OCI-LY3 (cell line): ENCODE results near the gene NOTCH3.

Experiments
- CTCF ChIP-seq: fragments of 200-600, 300-600 bp; sonication (generic); IDR thresholded peaks from 2 replicates; pipeline ENCODE4 v1.5.1; 2014; ENCODE audit warnings: antibody characterized with exemption, low read length, low read depth
- EZH2phosphoT487 ChIP-seq: fragments of 200-600 bp; shearing (Covaris generic); IDR thresholded peaks from 2 replicates; pipeline ENCODE4 v1.6.1; 2018; ENCODE audit warnings: antibody characterized with exemption, mixed run types, low read depth

DNA sequence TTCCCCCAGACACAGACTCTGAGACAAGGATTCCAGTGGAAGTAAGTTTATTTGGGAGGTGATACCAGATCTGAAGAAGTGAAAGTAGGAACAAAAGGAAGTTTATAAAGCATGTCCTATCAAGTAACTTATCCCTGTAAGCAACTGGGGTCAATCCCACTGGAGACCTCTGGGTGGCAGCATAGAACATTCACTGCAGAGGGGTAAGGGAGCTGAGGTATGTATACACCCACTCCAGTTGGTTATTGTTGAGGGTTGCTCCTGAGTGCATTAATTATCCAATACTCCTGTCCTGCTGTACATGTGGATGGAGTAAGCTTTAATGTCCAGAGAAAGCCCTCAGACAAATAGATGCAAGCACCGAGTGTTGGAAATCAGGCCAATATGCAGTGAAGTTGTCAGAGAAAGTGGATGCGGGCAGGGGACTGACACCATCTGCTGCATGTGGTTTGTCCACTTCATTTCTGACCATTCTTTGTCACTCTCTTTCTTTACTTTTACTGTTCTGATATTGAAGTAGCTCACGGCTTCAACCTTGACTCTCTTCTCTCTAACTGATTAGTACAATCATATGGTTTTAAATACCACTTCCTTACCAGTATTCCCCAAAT, 46.7 kb downstream of the NOTCH3 start:
- TF ChIP-seq CTCF = peak; percentile 88
- TF ChIP-seq EZH2phosphoT487 = no peak
